Tibial nerve (tissue), 4 donors: Measurements from ENCODE around the gene THEMIS2. TPM values are rescaled to one million over a fixed set of nuclear protein-coding genes. Genes with fewer than 3 reads are reported as not detected.
A peak's percentile ranks its signal among the peaks of the same experiment; 100 is the strongest.

Source experiments
- DNase-seq, 2 donors: peaks; one replicate each; pipeline ENCODE4 v3.0.0-alpha.2; 2019; ENCODE audit warnings: low spot score in 2 of 2
- H3K27ac ChIP-seq, 4 donors: fragments of 200-600 bp; sonication (generic) in 3 of 4; one replicate each; pipeline ENCODE4 v1.5.1; 2017 to 2019; ENCODE audit warnings: mild to moderate bottlenecking in 1 of 4
- H3K27me3 ChIP-seq, 2 donors: fragments of 200-600 bp; sonication (generic) in 1 of 2; one replicate each; pipeline versions ENCODE4 v1.5.1 to v1.6.0; 2017 to 2019
- H3K36me3 ChIP-seq, 3 donors: fragments of 200-600 bp; sonication (generic); one replicate each; pipeline ENCODE4 v1.5.1; 2018 to 2019
- H3K4me1 ChIP-seq, 4 donors: fragments of 200-600 bp; sonication (generic) in 3 of 4; one replicate each; pipeline ENCODE4 v1.5.1; 2017 to 2019
- H3K4me3 ChIP-seq, 4 donors: fragments of 200-600 bp; sonication (generic) in 3 of 4; one replicate each; pipeline ENCODE4 v1.5.1; 2017 to 2019; ENCODE audit warnings: mild to moderate bottlenecking in 1 of 4, moderate library complexity in 1 of 4
- H3K9me3 ChIP-seq, 4 donors: fragments of 200-600 bp; sonication (generic) in 3 of 4; one replicate each; pipeline ENCODE4 v1.5.1; 2017 to 2019
- CTCF ChIP-seq, 5 experiments: fragments of 200-600 bp in 3 of 5; fragments of 450-650 bp in 2 of 5; sonication (generic) in 3 of 5; IDR thresholded peaks; one replicate each; pipeline ENCODE4 v1.5.1; 2016 to 2019; ENCODE audit warnings: antibody characterized with exemption in 5 of 5, mild to moderate bottlenecking in 3 of 5, moderate library complexity in 2 of 5
- EP300 ChIP-seq, 2 donors: sonication (generic); formaldehyde crosslinking; IDR thresholded peaks; one replicate each; pipeline ENCODE4 v1.6.1; 2017; ENCODE audit warnings: antibody characterized with exemption in 2 of 2, mild to moderate bottlenecking in 1 of 2
- POLR2A ChIP-seq, 2 donors: fragments of 450-650 bp; IDR thresholded peaks; one replicate each; pipeline ENCODE4 v1.6.1; 2017; ENCODE audit warnings: antibody characterized with exemption in 2 of 2, mild to moderate bottlenecking in 2 of 2, moderate library complexity in 2 of 2
- WGBS, 2 donors: methylation state at CpG; one replicate each; pipeline ENCODE4 v1.1.5; 2018; 5-methylcytosine and 5-hydroxymethylcytosine counted together
- total RNA-seq, 4 donors: library from RNA; depleted of rRNA; stranded (reverse); fragments of >200 nt; gene quantifications; one replicate each; pipeline ENCODE4 v1.1.0, GENCODE V29; 2016

Gene THEMIS2
- total RNA-seq, 4 donors from 2014 or later: 13.2 to 50.7 (median 23.7) TPM

- TF ChIP-seq POLR2A (IDR thresholded peaks at IDR 0.05) (no peak), EP300 (IDR thresholded peaks at IDR 0.05) (no peak), CTCF (IDR thresholded peaks at IDR 0.05) (no peak)
- DNase-seq: no peak
Observed at GRCh38 chr1:27872802-27873551, 633 bp downstream of the THEMIS2 start.

GRCh38 chr1:27873671-27874384 lies 1.5 kb downstream of the THEMIS2 start:
- no peak for DNase-seq
- Histone ChIP-seq H3K36me3 (no peaks in the 10 kb centered on the region), H3K4me3 (peak overlapping the region in 3 of 4 donors; percentile 60 to 71 (median 65)), H3K27me3 (peaks cover 0 to 12% of the 10 kb centered on the region in 2 donors), H3K9me3 (no peaks in the 10 kb centered on the region), H3K4me1 (peaks cover 0 to 18% (median 9%) of the 10 kb centered on the region in 4 donors), H3K27ac (peak overlapping the region in 3 of 4 donors; percentile 79 to 81 (median 80))
- 70 to 72% methylated on average over 16 of the region's 16 CpGs for WGBS, 2 donors
- TF ChIP-seq EP300 (IDR thresholded peaks at IDR 0.05) (peak in 1 of 2 donors; percentile 14), CTCF (IDR thresholded peaks at IDR 0.05) (no peak), POLR2A (IDR thresholded peaks at IDR 0.05) (no peak)

More at GRCh38 chr1:27872802-27873551, 633 bp downstream of the THEMIS2 start:
- Histone ChIP-seq H3K9me3 (no peaks in the 10 kb centered on the region), H3K27ac (peak overlapping the region; percentile 31 to 81 (median 80)), H3K36me3 (no peaks in the 10 kb centered on the region), H3K4me3 (peak overlapping the region; percentile 35 to 71 (median 62)), H3K4me1 (peaks cover 0 to 20% (median 9%) of the 10 kb centered on the region in 4 donors), H3K27me3 (peaks cover 0 to 12% of the 10 kb centered on the region in 2 donors)
- WGBS, 2 donors: 20 to 23% methylated on average over 26 to 30 of the region's 38 CpGs

- WGBS, 2 donors: 79 to 80% methylated on average over 13 of the region's 18 CpGs
- Histone ChIP-seq H3K9me3 (no peaks in the 10 kb centered on the region), H3K27me3 (peaks cover 0 to 12% of the 10 kb centered on the region in 2 donors), H3K4me3 (no peak overlapping the region), H3K27ac (peak overlapping the region in 3 of 4 donors; percentile 7 to 79 (median 66)), H3K36me3 (no peaks in the 10 kb centered on the region), H3K4me1 (peaks cover 0 to 12% (median 6%) of the 10 kb centered on the region in 4 donors)
- DNase-seq: no peak
- TF ChIP-seq CTCF (IDR thresholded peaks at IDR 0.05): no peak
- no peak for TF ChIP-seq POLR2A (IDR thresholded peaks at IDR 0.05)
- TF ChIP-seq EP300 (IDR thresholded peaks at IDR 0.05): no peak
Observed at GRCh38 chr1:27876341-27877114, 4.2 kb downstream of the THEMIS2 start.

GRCh38 chr1:27877115-27877416 lies 4.7 kb downstream of the THEMIS2 start:
- Histone ChIP-seq H3K36me3 (peaks cover 0 to 4% (median 0%) of the 10 kb centered on the region in 3 donors), H3K27me3 (peaks cover 0 to 12% of the 10 kb centered on the region in 2 donors), H3K4me3 (no peak overlapping the region), H3K4me1 (peaks cover 0 to 10% (median 6%) of the 10 kb centered on the region in 4 donors), H3K27ac (peak overlapping the region in 1 of 4 donors; percentile 7), H3K9me3 (no peaks in the 10 kb centered on the region)
- 91 to 98% methylated on average over 2 of the region's 2 CpGs for WGBS, 2 donors
- no peak for DNase-seq
- TF ChIP-seq CTCF (IDR thresholded peaks at IDR 0.05) (no peak), POLR2A (IDR thresholded peaks at IDR 0.05) (no peak), EP300 (IDR thresholded peaks at IDR 0.05) (no peak)
